HCT116 (cell line): ENCODE measurements around the gene DKK1.

Source experiments
- EGR1 ChIP-seq: IDR thresholded peaks from 2 replicates; pipeline ENCODE4 v1.6.1; 2012; ENCODE audit warnings: low read depth
- EZH2 ChIP-seq: fragments of 200-600 bp; sonication (generic); IDR thresholded peaks from 2 replicates; pipeline ENCODE4 v1.6.1; 2017; ENCODE audit warnings: antibody characterized with exemption, mixed run types
- EZH2phosphoT487 ChIP-seq: fragments of 200-600 bp; IDR thresholded peaks from 2 replicates; pipeline ENCODE4 v1.6.1; 2018; ENCODE audit warnings: antibody characterized with exemption, borderline replicate concordance
- POLR2A ChIP-seq: IDR thresholded peaks from 2 replicates; pipeline ENCODE4 v1.7.0; 2011; ENCODE audit warnings: borderline replicate concordance; ENCODE audit not compliant: insufficient read depth, insufficient read length; ENCODE audit errors: extremely low read depth
- POLR2AphosphoS5 ChIP-seq: IDR thresholded peaks from 2 replicates; pipeline ENCODE4 v1.6.1; 2011; ENCODE audit warnings: mild to moderate bottlenecking, low read depth, low read length, moderate library complexity
- RAD21 ChIP-seq: IDR thresholded peaks from 2 replicates; pipeline ENCODE4 v1.6.1; 2012; ENCODE audit warnings: low read depth, mild to moderate bottlenecking
- SP1 ChIP-seq: IDR thresholded peaks from 2 replicates; pipeline ENCODE4 v1.6.1; 2012; ENCODE audit warnings: low read depth
- ZFX ChIP-seq: fragments of 450-650 bp; IDR thresholded peaks from 2 replicates; pipeline ENCODE4 v1.6.1; 2017
- ZNF274 ChIP-seq: fragments of 200-500 bp; sonication (Bioruptor generic); IDR thresholded peaks from 2 replicates; pipeline ENCODE4 v1.6.1; 2014; ENCODE audit warnings: mild to moderate bottlenecking, low read depth, low read length, inconsistent platforms
- TF ChIP-seq, protein P1 (sequence below), 3 experiments: fragments of 200-600 bp in 1 of 3; sonication (generic) in 1 of 3; IDR thresholded peaks in 2 of 3; conservative IDR thresholded peaks in 1 of 3; 2 replicates each; pipeline ENCODE4 v1.5.1; 2012 to 2017; ENCODE audit warnings: low read depth in 2 of 3, low read length in 2 of 3, antibody characterized with exemption in 1 of 3, borderline replicate concordance in 1 of 3, control low read depth in 1 of 3, mild to moderate bottlenecking in 1 of 3, mixed read lengths in 1 of 3, mixed run types in 1 of 3, moderate library complexity in 1 of 3; ENCODE audit not compliant: insufficient read depth in 1 of 3
- TF ChIP-seq, protein P2 (sequence below): IDR thresholded peaks from 2 replicates; pipeline ENCODE4 v1.6.1; 2011; ENCODE audit warnings: mild to moderate bottlenecking, low read length, moderate library complexity; ENCODE audit not compliant: insufficient replicate concordance; ENCODE audit errors: extremely low read depth
- TF ChIP-seq, protein P3 (sequence below): IDR thresholded peaks from 2 replicates; pipeline ENCODE4 v1.6.1; 2012
- TF ChIP-seq, protein P4 (sequence below): IDR thresholded peaks from 2 replicates; pipeline ENCODE4 v1.6.1; 2012
- TF ChIP-seq, protein P5 (sequence below): IDR thresholded peaks from 2 replicates; pipeline ENCODE4 v1.6.1; 2012; ENCODE audit warnings: low read depth

DNA sequence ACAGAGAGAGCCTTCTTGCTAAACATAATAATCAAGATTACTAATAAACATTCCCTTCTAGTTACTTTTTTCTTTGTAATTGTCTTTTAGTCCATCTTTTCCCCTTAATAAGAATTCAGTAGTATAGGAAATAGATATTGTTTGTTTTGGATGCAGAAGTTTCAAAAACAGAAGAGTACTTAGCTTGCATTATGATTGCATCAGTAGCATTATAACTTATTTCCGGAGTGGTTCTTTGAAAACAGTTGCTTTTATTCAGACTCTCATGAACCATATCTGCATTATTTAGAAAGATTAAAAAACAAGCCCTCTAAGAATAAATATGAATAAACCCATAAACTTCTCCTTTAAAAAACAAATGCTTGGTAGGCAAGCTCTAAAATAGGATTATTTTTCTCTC is 34.0 kb upstream of the DKK1 start:
- no peak for TF ChIP-seq POLR2A
- TF ChIP-seq, protein P1, sequence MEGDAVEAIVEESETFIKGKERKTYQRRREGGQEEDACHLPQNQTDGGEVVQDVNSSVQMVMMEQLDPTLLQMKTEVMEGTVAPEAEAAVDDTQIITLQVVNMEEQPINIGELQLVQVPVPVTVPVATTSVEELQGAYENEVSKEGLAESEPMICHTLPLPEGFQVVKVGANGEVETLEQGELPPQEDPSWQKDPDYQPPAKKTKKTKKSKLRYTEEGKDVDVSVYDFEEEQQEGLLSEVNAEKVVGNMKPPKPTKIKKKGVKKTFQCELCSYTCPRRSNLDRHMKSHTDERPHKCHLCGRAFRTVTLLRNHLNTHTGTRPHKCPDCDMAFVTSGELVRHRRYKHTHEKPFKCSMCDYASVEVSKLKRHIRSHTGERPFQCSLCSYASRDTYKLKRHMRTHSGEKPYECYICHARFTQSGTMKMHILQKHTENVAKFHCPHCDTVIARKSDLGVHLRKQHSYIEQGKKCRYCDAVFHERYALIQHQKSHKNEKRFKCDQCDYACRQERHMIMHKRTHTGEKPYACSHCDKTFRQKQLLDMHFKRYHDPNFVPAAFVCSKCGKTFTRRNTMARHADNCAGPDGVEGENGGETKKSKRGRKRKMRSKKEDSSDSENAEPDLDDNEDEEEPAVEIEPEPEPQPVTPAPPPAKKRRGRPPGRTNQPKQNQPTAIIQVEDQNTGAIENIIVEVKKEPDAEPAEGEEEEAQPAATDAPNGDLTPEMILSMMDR (IDR thresholded peaks at IDR 0.05 in 2 of 3, conservative IDR thresholded peaks at IDR 0.05 in 1 of 3; ENCODE audit: borderline replicate concordance in 1 of 3, insufficient read depth in 1 of 3, low read depth in 2 of 3, low read length in 2 of 3) = no peak
- TF ChIP-seq, protein P2, sequence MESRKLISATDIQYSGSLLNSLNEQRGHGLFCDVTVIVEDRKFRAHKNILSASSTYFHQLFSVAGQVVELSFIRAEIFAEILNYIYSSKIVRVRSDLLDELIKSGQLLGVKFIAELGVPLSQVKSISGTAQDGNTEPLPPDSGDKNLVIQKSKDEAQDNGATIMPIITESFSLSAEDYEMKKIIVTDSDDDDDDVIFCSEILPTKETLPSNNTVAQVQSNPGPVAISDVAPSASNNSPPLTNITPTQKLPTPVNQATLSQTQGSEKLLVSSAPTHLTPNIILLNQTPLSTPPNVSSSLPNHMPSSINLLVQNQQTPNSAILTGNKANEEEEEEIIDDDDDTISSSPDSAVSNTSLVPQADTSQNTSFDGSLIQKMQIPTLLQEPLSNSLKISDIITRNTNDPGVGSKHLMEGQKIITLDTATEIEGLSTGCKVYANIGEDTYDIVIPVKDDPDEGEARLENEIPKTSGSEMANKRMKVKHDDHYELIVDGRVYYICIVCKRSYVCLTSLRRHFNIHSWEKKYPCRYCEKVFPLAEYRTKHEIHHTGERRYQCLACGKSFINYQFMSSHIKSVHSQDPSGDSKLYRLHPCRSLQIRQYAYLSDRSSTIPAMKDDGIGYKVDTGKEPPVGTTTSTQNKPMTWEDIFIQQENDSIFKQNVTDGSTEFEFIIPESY = no peak
- TF ChIP-seq ZNF274 = no peak
- TF ChIP-seq, protein P3, sequence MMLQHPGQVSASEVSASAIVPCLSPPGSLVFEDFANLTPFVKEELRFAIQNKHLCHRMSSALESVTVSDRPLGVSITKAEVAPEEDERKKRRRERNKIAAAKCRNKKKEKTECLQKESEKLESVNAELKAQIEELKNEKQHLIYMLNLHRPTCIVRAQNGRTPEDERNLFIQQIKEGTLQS = no peak
- no peak for TF ChIP-seq EZH2
- no peak for TF ChIP-seq SP1
- TF ChIP-seq POLR2AphosphoS5 = no peak
- TF ChIP-seq, protein P4, sequence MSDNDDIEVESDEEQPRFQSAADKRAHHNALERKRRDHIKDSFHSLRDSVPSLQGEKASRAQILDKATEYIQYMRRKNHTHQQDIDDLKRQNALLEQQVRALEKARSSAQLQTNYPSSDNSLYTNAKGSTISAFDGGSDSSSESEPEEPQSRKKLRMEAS = no peak
- no peak for TF ChIP-seq ZFX
- TF ChIP-seq RAD21 = no peak
- no peak for TF ChIP-seq EGR1
- TF ChIP-seq, protein P5, sequence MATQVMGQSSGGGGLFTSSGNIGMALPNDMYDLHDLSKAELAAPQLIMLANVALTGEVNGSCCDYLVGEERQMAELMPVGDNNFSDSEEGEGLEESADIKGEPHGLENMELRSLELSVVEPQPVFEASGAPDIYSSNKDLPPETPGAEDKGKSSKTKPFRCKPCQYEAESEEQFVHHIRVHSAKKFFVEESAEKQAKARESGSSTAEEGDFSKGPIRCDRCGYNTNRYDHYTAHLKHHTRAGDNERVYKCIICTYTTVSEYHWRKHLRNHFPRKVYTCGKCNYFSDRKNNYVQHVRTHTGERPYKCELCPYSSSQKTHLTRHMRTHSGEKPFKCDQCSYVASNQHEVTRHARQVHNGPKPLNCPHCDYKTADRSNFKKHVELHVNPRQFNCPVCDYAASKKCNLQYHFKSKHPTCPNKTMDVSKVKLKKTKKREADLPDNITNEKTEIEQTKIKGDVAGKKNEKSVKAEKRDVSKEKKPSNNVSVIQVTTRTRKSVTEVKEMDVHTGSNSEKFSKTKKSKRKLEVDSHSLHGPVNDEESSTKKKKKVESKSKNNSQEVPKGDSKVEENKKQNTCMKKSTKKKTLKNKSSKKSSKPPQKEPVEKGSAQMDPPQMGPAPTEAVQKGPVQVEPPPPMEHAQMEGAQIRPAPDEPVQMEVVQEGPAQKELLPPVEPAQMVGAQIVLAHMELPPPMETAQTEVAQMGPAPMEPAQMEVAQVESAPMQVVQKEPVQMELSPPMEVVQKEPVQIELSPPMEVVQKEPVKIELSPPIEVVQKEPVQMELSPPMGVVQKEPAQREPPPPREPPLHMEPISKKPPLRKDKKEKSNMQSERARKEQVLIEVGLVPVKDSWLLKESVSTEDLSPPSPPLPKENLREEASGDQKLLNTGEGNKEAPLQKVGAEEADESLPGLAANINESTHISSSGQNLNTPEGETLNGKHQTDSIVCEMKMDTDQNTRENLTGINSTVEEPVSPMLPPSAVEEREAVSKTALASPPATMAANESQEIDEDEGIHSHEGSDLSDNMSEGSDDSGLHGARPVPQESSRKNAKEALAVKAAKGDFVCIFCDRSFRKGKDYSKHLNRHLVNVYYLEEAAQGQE = no peak
- TF ChIP-seq EZH2phosphoT487 = no peak
